ENCODE results near the gene ADGRD1. TPM values are rescaled to one million over a fixed set of nuclear protein-coding genes. Genes with fewer than 3 reads are reported as not detected.

The ADGRD1 gene
- total and polyA plus RNA-seq, 2 of the 8 experiments (the other 6 are each of a cell fraction or from before 2014, with no cell fraction given) = 0.36 to 0.48 TPM

DNA sequence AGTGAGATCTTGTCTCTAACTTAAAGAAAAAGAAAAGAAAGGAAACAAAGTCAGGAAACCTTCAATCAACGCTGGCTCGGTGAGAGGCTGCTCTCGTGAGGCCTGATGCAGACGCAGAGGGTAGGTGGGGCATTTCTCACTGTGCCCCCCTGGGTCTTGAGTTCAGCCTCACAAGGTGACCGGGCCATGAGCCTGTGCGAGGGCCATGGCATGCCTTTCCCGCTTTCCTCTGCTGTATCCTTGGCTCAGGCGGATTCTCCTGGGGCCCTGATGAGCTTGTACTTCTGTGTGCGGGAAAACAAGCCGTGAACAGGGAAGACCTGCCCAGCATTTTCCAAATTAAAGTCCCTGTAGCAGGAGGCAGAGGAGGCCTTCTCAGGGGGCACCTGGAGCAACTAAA, 20.2 kb downstream of the ADGRD1 start:
- H3K4ac ChIP-seq (replicated peaks; ENCODE audit: insufficient read length, low read depth, low read length) = no peak overlapping the region
- no peak overlapping the region for H3K27ac ChIP-seq (ENCODE audit: low read depth, low read length)
- H3K4me3 ChIP-seq (ENCODE audit: extremely low read depth in 1 of 4, insufficient read depth in 2 of 4, low read depth in 3 of 4, low read length in 4 of 4) = no peak overlapping the region
- no peaks in the 10 kb centered on the region for H3K79me1 ChIP-seq (ENCODE audit: low read depth, low read length)
- H3K79me2 ChIP-seq (ENCODE audit: control insufficient read depth in 1 of 2, insufficient read depth in 2 of 2, low read length in 2 of 2) = no peaks in the 10 kb centered on the region
- no peak overlapping the region for H4K5ac ChIP-seq (ENCODE audit: insufficient read length, low read depth, low read length)
- no peak overlapping the region for H4K8ac ChIP-seq (ENCODE audit: extremely low read depth, insufficient read depth, low read length)
- no peak for DNase-seq (ENCODE audit: low read depth in 1 of 2, low spot score in 2 of 2)
- H2BK5ac ChIP-seq (ENCODE audit: low read depth, low read length) = no peak overlapping the region
- no peaks in the 10 kb centered on the region; a peak in 1 of 7 replicates for H3K4me1 ChIP-seq (replicated peaks in 1 of 4; ENCODE audit: control insufficient read depth in 3 of 4, insufficient read depth in 4 of 4, low read length in 3 of 4)
- no peak overlapping the region for H3K18ac ChIP-seq (ENCODE audit: extremely low read depth, low read length)
- H2BK15ac ChIP-seq (ENCODE audit: low read length) = no peak overlapping the region
- TF ChIP-seq, protein P1, sequence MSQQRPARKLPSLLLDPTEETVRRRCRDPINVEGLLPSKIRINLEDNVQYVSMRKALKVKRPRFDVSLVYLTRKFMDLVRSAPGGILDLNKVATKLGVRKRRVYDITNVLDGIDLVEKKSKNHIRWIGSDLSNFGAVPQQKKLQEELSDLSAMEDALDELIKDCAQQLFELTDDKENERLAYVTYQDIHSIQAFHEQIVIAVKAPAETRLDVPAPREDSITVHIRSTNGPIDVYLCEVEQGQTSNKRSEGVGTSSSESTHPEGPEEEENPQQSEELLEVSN (IDR thresholded peaks at IDR 0.05) = peak; percentile 66
- no peak for TF ChIP-seq TEAD4 (IDR thresholded peaks at IDR 0.05; ENCODE audit: low read depth, low read length)
- H2AFZ ChIP-seq (ENCODE audit: low read length) = no peak overlapping the region
- H2BK12ac ChIP-seq (ENCODE audit: low read depth, low read length) = no peak overlapping the region
- H3K23ac ChIP-seq (ENCODE audit: insufficient read length) = no peak overlapping the region
- H2BK20ac ChIP-seq (ENCODE audit: low read length) = no peak overlapping the region
- no peaks in the 10 kb centered on the region for H3K9me3 ChIP-seq (ENCODE audit: insufficient read depth in 2 of 2, low read depth in 1 of 2, low read length in 1 of 2)
- no peak for FAIRE-seq
- no peak overlapping the region for H3K56ac ChIP-seq (replicated peaks; ENCODE audit: insufficient read length, low read depth, low read length)
- H4K91ac ChIP-seq (replicated peaks; ENCODE audit: insufficient read length, low read length) = no peak overlapping the region
- ChIA-PET CTCF (ENCODE audit: partially characterized antibody) (interaction anchor here (3.0 kb wide), 1 partner anchor 58 kb away, joined by 7 read pairs; no protein-coding TSS in a partner anchor), POLR2A (ENCODE audit: partially characterized antibody) (no interaction called here)
- H3K23me2 ChIP-seq (ENCODE audit: low read depth, low read length) = no peaks in the 10 kb centered on the region
- H3K4me2 ChIP-seq (ENCODE audit: insufficient read depth in 1 of 2, low read depth in 2 of 2, low read length in 2 of 2) = no peak overlapping the region
- H3K9ac ChIP-seq (replicated peaks in 1 of 4; ENCODE audit: extremely low read depth in 1 of 4, low read depth in 3 of 4, low read length in 3 of 4) = no peak overlapping the region
- 92% methylated on average over 10 of the region's 10 CpGs; no CpG with 5 or more reads in 1 of the 2 experiments for WGBS, 2 experiments (ENCODE audit: extremely low coverage in 1 of 2, insufficient coverage in 1 of 2, insufficient read length in 1 of 2, insufficient replicate concordance in 2 of 2, low coverage in 1 of 2, low lambda C conversion rate in 2 of 2, missing lambda C conversion rate in 1 of 2)
- H4K20me1 ChIP-seq (replicated peaks in 1 of 2; ENCODE audit: control insufficient read depth in 1 of 2, insufficient read depth in 2 of 2, low read length in 2 of 2) = no peaks in the 10 kb centered on the region
- no peak overlapping the region for H2AK5ac ChIP-seq (ENCODE audit: low read depth, low read length)
- no peaks in the 10 kb centered on the region; a peak in 1 of 7 replicates for H3K27me3 ChIP-seq (replicated peaks in 1 of 4; ENCODE audit: control insufficient read depth in 3 of 4, extremely low read depth in 1 of 4, insufficient read depth in 3 of 4, low read length in 3 of 4)
- H2BK120ac ChIP-seq (replicated peaks; ENCODE audit: low read depth, low read length) = no peak overlapping the region
- no peak overlapping the region for H3K14ac ChIP-seq (ENCODE audit: insufficient read length)
- H3K36me3 ChIP-seq (ENCODE audit: control insufficient read depth in 2 of 4, insufficient read depth in 4 of 4, low read length in 3 of 4) = no peaks in the 10 kb centered on the region

Measured in H1 (cell line).